ENCODE measurements around the gene MRPS23.

DNA sequence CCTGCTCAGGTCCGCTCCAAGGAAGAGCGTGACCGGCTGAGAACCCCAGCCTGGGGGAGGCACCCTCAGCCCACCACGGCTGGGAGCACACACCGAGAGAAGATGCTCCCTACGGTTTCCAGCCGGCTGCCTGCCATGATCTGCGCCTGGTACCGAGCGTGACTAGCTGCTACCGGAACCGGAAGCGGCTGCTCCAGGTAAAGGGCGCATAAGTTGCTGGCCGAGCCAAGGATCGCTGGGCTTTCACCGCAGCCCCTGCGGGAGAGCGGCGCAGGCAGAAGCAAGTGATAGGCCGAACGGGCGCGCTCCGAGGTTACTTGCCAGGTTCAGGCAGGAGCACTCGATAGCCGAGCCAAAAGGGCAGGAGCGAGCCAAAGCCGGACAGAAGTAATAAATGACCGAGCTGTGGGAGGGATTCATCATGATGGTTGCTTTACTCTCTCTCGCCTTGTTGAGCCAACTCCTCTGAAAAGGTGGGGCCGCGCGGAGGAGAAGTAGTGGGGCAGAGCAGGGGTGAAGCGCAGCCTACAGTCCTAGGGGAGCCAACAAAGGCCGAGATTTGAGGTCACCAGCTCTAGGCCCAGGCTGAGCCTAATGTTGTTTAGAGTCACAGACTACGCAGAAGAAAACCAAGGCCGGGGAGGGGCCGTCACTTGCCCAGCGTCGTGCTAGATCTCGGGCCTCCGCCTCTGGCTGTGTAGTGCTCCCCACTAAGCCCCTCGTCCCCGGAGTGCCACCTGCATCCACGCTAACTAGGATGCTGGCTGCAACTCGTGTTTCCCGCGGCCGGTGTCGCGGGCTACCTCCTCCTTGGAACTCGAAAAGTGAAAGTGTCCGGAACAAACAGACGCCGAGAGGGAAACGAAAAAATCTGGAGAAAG is at the start of gene MRPS23:
- TF ChIP-seq EZH2 (IDR thresholded peaks at IDR 0.05; ENCODE audit: insufficient read depth, poor library complexity, severe bottlenecking) (no peak), EZH2phosphoT487 (IDR thresholded peaks at IDR 0.05; ENCODE audit: insufficient read depth, low read depth) (no peak)
